Measurements from ENCODE around the gene CAPN10.

DNA sequence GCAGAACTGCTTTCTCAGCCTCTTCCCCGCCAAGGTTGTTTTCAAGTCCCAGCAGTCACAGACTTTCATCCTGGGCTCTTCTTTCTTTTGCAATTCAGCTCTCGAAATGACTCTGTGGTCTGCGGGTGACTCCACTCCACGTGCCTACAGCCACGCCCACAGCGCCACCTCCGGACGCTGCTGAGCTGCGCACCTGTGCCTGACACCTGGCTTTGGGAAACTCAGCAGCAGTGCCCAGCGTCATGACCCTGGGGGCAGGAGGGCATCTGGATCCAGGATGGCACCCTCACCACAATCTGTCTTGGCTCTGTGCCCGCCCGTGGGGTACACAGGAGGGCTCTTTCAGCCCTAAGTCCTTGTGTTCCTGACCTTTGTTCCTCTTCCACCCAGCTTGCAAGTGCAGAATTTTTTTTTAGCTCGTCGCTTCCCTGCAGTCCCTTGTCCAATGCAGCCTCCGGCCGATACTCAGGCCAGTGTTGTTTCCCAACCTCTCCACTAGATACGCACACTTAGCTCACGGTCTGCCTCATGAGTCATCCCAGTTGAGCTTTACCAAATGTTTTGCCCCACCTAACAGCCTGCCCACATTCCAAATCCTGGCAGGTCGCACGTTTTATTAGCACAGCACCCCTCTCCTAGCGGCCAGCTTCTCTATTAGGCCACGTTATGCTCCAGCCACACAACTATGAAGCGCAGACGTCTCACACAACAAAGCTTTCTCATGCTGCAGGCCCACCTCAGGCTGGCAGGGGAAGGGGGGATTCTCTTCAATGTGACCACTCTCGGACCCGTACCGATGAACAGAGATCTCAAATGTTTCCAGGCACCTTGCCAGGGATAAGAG, 6.5 kb upstream of the CAPN10 start:
- TF ChIP-seq POLR2A (IDR thresholded peaks at IDR 0.05; ENCODE audit: low read depth, low read length) (no peak), POLR2AphosphoS5 (IDR thresholded peaks at IDR 0.05; ENCODE audit: insufficient read depth, low read depth, low read length) (no peak), MYC (IDR thresholded peaks at IDR 0.05; ENCODE audit: low read depth, low read length) (no peak), EZH2 (IDR thresholded peaks at IDR 0.05; ENCODE audit: borderline replicate concordance, low read depth, low read length, severe bottlenecking) (no peak), FOS (IDR thresholded peaks at IDR 0.05; ENCODE audit: borderline replicate concordance, insufficient read depth, low read length) (no peak)
- TF ChIP-seq, protein P1, sequence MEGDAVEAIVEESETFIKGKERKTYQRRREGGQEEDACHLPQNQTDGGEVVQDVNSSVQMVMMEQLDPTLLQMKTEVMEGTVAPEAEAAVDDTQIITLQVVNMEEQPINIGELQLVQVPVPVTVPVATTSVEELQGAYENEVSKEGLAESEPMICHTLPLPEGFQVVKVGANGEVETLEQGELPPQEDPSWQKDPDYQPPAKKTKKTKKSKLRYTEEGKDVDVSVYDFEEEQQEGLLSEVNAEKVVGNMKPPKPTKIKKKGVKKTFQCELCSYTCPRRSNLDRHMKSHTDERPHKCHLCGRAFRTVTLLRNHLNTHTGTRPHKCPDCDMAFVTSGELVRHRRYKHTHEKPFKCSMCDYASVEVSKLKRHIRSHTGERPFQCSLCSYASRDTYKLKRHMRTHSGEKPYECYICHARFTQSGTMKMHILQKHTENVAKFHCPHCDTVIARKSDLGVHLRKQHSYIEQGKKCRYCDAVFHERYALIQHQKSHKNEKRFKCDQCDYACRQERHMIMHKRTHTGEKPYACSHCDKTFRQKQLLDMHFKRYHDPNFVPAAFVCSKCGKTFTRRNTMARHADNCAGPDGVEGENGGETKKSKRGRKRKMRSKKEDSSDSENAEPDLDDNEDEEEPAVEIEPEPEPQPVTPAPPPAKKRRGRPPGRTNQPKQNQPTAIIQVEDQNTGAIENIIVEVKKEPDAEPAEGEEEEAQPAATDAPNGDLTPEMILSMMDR (IDR thresholded peaks at IDR 0.05; ENCODE audit: extremely low read depth in 1 of 2, insufficient read depth in 1 of 2, low read depth in 1 of 2, low read length in 2 of 2) = no peak

All from endothelial cell of umbilical vein (primary cell).